ENCODE results near the gene ACTR2.

DNA sequence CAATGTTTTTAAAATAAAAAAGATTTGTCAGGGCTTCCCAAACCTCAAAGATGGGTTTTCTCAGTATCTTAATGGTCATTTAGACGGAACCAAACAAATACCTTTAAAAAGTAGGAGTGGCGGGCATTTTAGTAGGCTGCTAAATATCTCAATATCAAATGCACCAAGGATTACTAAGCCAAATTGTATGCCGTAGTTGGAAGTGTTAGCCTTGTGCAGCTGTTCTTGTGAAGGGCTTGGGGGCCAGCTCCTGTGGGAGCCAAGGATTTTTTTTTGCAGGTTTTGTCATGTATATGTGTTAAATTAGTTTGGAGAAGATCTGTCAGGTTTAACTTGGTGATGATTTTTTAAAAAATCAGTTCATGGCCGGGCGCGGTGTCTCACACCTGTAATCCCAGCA is 52.1 kb downstream of the ACTR2 start:
- TF ChIP-seq CTCF (IDR thresholded peaks at IDR 0.05; ENCODE audit: low read depth, low read length), result no peak
- no peak for TF ChIP-seq POLR2A (IDR thresholded peaks at IDR 0.05; ENCODE audit: extremely low read depth, insufficient read length)
- TF ChIP-seq MYC (IDR thresholded peaks at IDR 0.05; ENCODE audit: low read depth, low read length), result no peak
